EH (cell line): ENCODE measurements around the gene UBFD1.
"Not testable (repeated sequence)": the region's sequence is repeated elsewhere in the genome, so short reads cannot be mapped to it uniquely, and the experiment has no call there.

Experiments
- DNase-seq: peaks from one replicate; pipeline ENCODE4 v3.0.0-alpha.2; 2015; ENCODE audit warnings: low read depth

UBFD1 gene, protein sequence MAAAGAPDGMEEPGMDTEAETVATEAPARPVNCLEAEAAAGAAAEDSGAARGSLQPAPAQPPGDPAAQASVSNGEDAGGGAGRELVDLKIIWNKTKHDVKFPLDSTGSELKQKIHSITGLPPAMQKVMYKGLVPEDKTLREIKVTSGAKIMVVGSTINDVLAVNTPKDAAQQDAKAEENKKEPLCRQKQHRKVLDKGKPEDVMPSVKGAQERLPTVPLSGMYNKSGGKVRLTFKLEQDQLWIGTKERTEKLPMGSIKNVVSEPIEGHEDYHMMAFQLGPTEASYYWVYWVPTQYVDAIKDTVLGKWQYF

DNA sequence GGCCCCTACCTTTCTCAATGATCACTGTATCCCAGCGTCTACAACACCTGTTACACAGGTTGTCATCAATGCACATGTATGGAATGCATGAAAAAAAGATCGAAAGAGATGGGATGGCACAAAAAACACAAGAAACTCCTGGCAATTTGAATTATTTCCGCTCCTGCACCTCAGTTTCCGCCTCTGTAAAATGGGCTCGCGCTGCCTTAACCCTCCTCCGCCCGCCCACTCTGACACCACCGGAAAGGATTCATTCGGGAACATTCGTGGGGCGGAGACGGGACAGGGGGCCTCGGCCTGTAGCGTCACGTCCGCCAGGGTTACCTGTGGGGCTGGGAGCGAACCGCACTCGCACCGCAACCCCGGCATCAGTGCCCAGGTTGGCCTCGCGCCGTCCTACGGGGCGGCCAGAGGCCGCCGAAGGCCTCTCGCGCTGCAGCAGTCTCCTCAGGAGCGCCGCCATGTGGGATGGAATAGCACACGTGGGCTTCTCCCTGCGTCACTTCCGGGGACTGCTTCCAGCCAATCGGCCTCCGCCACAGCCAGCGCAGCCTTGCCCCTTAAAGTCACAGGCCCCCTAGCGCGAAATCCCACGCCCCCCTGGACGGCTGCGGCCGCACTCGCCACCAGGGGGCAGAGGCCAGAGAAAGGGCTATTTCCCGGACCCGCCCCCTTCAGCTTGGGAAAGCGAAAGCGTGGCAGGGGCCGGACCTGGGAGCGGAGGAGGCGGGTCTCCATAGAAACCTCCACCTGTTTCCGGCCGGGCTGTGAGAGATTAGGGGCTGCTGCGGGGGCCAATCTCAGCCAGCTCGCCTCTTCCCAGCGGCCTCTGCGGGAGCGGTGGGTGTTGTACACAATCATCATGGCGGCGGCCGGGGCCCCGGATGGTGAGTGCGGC, at the start of gene UBFD1, which contains the start of gene EARS2:
Gene UBFD1 (plus strand): TSS at position 847 of the 898 bp plus-strand sequence. CDS start 16 bp downstream, at position 863.
Gene EARS2 (minus strand): TSS at position 470 of the 898 bp plus-strand sequence. CDS start 7 bp downstream, at position 463.
- peak; percentile 99 for DNase-seq

DNA sequence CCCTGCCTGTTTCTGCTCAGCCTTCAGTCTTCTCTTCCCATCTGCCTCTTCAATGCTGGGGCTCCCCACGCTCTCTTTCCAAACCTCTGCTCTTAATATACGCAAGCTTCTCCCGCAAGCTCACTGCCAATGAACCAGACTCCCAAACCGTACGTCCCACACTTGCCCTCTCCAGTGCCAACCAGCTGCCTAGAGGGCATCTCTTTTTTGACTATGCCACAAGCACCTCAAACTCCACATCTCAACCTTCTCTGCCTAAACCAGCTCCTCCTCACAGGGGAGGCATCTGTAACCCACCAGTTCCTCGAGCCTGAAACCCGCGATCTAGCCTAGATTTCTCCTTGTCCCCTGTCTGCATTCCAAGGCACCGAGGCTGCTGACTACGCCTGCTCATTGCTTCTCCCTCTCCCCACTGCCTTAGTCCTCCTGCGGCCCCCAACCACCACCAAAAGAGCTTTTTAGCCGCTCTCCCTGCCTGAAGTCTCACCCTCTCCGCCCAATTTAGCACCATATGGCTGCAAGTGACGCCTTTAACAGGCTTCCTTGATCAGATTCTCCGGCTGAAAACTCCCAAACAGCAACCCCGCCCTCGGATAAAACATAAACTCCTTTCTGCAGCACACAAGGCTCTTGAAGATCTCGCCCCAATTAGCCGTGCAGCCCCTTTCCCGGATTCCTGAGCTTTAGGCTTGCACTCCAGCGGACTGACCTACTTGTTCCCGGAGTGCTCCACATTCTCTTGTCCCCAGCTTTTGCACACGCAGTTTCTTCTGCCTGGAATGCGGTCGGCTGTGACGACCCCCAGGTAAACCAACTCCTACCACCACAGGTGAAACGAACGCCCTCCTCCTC, 48.7 kb upstream of the UBFD1 start:
- peak; percentile 33 for DNase-seq

DNA sequence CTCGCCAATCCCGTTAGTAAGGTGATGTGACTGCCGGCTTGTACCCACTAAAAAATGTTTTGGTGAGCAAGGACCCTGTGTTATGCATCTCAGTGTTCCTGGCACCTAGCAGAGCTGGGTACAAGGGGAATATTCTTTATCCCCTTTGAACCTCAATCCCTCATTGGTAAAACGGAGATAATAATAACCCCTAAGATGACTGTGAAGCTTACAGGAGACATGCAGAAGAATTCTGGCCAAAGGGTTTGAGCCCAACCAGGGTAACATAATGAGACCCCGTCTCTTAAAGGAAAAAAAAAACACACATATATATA, 48.1 kb upstream of the UBFD1 start:
- no peak for DNase-seq

DNA sequence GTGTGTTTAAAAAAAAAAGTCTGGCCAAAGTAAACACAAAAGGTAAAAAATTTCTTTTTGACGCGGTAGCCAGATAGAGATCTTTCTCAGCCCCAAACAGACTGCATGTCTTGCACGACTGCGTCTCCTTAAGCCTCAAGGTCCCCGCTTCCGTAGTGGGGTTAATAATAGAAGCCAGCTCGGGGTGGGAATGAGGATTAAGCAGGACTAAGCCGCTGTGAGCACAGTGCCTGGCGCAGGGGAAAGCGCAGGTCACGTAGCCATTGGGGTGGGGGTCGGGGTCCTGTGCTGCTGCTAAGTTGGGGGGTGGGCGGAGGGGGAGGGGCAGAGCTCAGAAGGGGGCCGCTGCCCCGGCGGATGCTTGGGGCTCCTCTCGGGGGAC, 47.8 kb upstream of the UBFD1 start:
- DNase-seq: peak; percentile 62

DNA sequence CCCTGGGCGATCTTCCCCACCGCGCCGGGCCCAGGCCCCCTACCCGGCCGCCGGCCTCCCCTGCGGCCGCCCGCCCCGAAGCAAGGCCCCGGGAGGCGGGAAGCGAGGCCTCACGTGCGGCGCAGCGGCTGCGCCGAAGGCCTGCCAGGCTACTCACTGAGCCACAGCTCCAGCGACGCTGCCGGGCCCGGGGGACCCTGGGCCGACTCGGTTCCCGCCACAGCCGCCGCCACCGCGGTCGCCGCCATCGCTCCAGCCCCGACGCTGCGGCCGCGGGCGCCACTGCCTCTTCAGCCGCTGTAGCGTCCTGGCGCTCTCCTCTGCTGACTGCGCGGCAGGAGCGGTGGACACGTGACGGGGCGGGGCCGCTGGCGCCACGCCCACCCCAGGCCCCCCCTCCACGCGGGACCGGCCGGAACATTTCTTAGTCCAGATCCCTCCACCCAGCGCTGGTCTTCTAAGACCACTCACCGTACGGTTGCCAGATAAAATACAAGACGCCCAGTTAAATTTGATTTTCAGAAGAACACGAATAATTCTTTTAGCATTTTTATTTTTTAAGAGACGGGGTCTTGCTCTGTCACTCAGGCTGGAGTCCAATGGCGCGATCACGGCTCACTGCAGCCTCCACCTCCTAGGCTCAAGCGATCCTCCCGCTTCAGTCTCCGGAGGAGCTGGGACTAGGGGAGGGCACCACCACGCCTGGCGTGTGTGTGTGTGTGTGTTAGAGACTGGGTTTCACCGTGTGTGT, 47.2 kb upstream of the UBFD1 start, which contains the start of gene GGA2:
Gene GGA2 (minus strand): TSS at position 331 of the 751 bp plus-strand sequence. CDS start 83 bp downstream, at position 248.
- DNase-seq: peak; percentile 84

DNA sequence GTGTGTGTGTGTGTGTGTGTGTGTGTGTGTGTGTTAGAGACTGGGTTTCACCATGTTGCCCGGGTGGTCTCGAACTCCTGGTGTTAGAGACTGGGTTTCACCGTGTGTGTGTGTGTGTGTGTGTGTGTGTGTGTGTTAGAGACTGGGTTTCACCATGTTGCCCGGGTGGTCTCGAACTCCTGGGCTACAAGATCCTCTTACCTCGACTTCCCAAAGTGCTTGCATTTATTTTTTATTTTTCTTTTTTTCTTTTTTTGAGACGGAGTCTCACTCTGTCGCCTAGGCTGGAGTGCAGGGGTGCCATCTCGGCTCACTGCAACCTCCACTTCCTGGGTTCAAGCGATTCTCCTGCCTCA, 46.6 kb upstream of the UBFD1 start:
- DNase-seq: not testable (repeated sequence)

DNA sequence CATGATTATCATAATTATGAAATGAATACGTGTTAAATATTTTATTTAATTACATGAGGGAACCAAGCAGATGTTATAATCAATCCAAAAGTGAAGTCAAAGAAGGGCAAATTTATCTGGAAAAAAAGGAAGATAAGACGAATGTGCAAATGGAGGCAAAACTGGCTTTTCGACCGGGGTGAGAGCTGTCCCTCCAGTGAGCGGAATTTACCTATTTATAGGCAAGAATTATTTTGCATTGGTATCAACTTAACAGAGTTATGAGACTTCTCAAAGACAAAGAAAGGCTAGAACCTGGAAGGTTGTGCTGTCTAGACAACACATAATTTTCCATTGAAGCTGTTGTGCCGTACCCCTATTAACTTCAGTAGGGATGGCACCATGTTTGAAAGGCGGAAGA, 45.8 kb upstream of the UBFD1 start:
- no peak for DNase-seq

DNA sequence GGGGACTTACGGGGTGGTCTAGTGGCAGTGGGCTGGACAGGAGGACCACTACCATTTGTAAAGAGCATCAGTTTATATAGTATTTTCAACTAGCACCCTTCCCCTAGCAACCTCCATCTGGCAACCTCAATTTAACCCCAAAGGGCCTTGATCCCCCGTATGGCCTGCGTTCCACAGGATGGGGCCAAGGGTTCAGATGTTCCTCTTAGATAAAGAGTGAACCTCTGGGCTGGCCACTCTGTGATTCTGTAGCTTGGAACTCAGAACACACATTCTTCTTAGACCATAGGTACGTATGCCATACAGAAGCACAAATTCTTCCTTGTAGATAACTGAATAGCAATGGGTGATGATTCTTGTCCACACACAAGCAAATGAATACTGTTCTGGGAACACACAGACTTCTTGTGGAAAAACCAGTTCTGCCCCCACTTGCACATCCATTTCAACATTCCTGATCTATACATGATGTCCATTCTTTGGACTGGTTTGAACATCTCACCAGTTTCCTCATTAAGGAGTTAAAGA, 45.3 kb upstream of the UBFD1 start:
- DNase-seq: no peak

DNA sequence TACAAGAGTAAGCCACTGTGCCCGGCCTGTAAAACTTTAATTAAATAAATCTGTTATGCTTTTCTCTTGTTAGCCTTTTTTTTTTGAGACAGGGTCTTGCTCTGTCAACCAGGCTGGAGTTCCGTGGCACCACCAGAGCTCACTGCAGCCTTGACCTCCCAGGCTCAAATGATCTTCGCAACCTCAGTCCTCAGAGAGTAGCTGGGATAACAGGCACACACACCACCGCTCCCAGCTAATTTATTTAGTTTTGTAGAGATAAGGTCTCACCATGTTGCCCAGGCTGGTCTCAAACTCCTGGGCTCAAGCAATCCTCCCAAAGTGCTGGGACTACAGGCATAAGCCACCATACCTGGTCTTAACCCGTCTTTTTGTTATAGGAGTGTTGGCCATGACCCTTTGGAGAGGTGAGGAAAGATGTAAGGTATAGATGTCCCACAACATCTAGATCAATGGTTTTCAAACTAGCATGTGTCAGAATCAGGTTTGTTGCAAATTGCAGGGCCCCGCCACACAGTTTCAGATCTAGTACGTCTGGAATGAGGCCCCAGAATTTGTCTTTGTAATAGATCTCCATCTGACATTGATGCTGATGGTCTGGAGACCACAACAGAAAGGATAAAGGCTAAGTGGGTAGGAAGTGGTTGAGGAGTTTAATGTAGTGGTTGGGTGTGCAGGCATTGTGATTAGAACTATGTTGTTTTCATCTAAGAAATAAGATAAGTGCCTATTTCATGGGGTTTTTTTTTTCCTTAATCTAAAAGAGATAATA, 43.0 kb upstream of the UBFD1 start:
- DNase-seq: no peak

DNA sequence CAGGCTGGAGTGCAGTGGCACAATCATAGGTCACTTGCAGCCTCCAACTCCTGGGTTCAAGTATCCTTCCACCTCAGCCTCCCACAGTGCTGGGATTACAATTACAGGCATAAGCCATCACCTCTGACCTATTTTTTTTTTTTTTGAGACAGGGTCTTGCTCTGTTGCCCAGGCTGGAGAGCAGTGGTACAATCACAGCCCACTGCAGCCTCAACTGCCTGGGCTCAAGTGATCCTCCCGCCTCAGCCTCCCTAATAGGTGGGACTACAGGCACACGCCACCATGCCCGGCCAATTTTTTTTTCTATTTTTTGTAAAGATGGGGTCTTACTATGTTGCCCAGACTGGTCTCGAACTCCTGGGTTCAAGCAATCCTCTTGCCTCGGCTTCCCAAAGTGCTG, 41.6 kb upstream of the UBFD1 start:
- no peak for DNase-seq

DNA sequence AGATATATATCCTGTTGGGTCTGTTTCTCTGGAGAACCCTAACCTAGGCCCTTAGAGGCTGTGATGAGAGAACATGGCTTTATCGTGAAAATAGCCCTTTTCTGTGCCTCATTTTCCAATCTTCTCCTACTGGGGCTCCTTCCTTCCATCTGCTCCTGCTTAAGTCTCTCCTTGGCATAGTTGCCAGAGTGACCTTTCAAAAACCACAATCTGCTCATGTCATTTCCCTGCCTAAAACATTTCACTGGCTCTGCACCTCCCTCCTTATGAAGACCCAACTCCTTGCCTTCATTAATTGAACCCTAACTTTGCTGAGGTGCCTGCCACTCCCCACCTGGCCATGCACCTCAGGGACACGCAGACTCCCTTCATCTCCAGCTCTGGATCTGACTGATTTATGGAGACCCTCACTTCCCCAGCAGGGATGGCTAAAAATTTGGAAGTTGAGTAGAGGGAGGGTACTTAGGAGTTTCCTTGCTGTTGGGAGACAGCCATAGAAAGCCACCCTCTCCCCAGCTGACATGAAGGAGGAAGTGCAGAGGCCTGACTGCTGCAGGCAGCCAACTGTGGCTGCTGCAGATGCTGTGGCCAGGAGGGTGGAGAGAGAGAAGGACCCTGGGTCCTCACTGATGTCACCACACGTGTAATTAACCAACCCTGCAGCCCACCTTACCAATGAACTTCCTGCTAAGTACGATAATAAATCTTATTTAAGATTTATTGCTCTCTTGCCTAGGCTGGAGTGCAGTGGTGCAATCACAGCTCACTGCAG, 41.0 kb upstream of the UBFD1 start:
- DNase-seq: no peak

DNA sequence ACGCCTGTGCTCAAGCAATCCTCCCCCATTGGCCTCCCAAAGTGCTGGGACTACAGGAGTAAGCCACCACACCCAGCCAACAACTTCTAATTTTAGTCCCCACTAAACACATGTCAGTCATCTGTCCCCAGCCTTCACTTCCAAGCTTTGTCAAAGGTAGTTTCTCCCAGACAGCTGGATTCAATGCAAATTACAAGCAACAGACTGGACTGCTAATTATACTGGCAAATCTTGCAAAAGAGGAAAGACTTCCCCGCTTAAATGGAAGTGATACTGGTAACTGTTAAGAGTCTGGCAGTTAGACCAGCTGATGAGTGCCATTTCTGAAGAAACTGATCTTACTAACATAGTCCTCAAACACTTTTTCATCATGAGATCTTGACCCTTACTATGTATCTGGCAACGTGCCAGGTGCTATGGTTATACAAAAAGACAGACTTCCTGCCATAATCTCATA, 39.1 kb upstream of the UBFD1 start:
- DNase-seq: no peak

DNA sequence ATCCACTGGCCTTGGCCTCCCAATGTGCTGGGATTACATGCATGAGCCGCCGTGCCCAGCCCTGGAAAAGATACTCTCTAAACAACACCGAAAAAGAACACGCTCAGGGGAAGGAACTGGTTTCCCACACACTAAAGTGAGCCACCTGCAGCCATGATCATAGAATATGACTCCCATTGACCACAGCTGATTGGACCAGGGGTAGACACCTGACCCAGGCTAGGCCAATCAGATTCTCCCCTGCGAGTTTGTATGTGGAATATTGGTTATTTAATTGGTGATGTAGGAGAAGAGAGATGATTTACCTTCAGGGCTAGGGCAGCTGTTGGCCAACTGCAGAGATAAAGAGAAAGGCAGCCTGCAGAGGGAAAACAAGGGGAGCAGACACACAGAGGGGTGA, 38.2 kb upstream of the UBFD1 start:
- DNase-seq: no peak

DNA sequence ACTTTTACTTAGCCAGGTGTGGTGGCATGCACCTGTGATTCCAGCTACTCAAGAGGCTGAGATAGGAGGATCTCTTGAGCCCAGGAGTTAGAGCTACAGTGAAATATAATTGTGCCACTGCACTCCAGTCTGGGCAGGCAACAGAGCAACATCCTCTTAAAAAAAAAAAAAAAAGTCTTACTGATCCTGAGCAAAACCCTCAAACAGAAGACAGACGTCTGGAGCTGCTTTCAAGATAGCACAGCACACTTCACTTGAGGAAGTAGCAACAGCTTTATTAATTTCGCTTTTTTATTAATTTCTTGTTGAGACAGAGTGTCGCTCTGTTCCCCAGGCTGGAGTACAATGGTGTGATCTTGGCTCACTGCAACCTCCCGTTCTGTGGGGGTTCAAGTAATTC, 37.0 kb upstream of the UBFD1 start:
- no peak for DNase-seq

DNA sequence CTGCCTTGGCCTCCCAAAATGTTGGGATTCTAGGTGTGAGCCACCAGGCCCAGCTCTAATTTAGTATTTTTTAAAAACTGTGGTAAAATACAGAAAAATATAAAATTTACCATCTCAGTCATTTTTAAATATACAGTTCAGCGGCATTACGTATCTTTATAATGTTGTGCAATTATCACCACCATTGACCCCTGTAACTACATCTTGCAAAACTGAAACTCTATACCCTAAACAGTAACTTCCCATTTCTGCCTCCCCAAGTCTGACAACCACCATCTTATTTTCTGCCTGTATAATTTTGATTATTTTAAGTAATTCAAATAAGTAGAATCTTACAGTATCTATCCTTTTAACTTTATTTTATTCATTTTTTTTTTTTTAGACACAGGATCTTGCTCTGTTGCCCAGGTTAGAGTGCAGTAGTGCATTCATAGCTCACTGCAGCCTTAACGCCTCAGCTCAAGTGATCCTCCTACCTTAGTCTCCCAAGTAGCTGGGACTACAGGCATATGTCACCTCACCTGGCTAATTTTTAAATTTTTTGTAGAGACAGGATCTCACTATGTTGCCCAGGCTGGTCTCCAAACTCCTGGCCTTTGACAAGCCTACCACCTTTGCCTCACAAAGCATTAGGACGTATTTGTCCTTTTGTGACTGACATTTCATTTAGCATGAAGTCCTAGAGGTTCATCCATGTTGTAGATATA, 36.3 kb upstream of the UBFD1 start:
- DNase-seq: no peak

DNA sequence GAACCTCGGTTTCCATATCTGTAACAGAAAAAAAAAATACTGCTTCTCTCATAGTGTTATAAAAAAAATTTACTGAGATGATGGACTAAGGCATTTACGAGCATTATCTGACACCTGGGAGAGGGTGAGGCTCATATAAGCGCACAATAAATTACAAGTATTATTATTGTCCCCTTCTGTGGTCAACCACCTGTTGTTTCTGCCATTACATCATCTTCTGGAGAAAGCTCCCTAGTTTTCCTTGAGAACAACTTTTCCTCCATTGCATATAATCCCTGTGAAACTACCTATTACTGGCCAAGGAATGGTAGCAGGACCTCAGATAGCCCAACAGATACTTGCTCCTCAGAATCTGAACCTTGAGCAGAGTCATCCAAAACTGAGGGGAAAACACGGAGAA, 35.6 kb upstream of the UBFD1 start:
- DNase-seq: no peak

DNA sequence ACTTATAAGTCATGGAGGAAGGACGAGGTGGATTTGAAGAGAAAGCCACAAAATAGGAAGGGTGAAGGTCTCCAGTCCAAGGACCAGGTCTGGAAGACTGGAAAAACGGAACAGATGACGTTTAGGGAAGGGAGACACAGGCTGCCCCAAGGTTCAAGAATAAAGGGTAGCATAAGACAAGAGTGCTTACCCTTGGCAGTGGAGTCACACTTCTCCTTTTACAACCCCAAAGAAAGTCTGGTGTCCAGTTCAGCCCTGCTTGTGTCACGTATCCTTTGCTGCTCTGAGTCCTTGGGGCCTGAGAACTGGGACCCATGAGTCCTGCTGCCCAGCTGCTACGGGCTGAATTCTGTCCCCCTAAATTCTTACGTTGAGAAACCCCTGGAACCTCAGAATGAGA, 34.2 kb upstream of the UBFD1 start:
- DNase-seq: no peak

DNA sequence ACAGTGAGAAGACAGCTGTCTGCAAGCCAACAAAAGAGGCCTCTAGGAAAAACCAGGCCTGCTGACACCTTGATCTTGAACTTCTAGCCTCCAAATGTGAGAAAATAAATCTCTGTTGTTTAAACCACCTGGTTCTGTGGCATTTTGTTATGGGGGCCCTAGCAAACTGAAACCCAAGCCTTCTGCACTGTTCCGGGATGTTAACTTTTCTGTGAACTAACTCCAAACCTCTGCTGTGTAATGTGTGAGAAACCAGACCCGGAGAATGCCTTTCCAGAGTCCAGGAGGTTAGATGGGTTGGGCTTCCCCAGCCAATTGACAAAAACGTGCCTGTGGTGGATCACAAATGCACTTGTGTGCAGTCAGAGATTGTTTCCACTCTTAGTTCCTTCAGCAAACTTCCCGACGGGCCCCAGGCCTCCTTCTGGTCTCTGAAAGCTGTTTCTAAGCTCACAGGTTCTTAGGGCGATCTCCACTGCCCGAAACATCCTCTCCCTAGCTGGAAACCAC, 33.6 kb upstream of the UBFD1 start:
- no peak for DNase-seq

DNA sequence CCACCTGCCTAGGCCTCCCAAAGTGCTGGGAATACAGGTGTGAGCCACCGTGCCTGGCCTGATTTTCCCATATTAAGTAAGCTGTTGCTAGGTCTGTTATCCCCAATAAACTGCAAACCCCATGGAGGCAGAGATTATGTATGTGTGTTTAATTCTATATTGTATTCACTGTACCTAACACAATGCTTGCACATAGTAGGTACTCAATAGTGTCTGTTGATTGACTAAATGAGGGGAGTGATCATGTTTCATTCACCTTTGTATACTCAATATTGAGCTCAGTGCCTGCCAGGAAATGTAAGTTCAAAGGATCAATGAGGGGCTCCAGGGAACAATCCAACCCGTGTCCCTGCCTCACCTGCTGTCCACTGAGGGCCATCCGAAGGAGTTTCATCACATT, 32.6 kb upstream of the UBFD1 start:
- DNase-seq: no peak
